Activated T-helper 17 cell treated with anti-CD3 and anti-CD28 coated beads, Interleukin-2, amount 50 U/mL, for 72 hours (primary cell): Measurements from ENCODE around the gene KLB. TPM values are rescaled to one million over a fixed set of nuclear protein-coding genes. Genes with fewer than 3 reads are reported as not detected.
"Not testable (repeated sequence)": the region's sequence is repeated elsewhere in the genome, so short reads cannot be mapped to it uniquely, and the experiment has no call there.

Source experiments
- ATAC-seq: fragments of 150-1000 bp; cut with Tn5 transposase; replicated peaks from 2 replicates; pipeline ENCODE4 v1.10.0; 2021; ENCODE audit warnings: mild to moderate bottlenecking, moderate library complexity
- H3K27ac Mint-ChIP-seq: one replicate; pipeline ENCODE4 v1.8.0; 2022; ENCODE audit warnings: mixed read lengths
- H3K27me3 Mint-ChIP-seq: one replicate; pipeline ENCODE4 v1.8.0; 2022; ENCODE audit warnings: mixed read lengths
- H3K36me3 Mint-ChIP-seq: one replicate; pipeline ENCODE4 v1.8.0; 2022; ENCODE audit warnings: low read depth, mild to moderate bottlenecking, mixed read lengths
- H3K4me1 Mint-ChIP-seq: one replicate; pipeline ENCODE4 v1.8.0; 2022; ENCODE audit warnings: mixed read lengths
- H3K4me3 Mint-ChIP-seq: one replicate; pipeline ENCODE4 v1.8.0; 2022; ENCODE audit warnings: mild to moderate bottlenecking, mixed read lengths
- H3K9me3 Mint-ChIP-seq: one replicate; pipeline ENCODE4 v1.8.0; 2022; ENCODE audit warnings: mixed read lengths
- total RNA-seq, 2 donors: library from RNA; stranded (reverse); gene quantifications; one replicate each; pipeline ENCODE4 v1.2.3, GENCODE V29; 2022

KLB gene
- total RNA-seq, 2 donors from 2014 or later = not detected

GRCh38 chr4:39394706-39395105, 12.0 kb upstream of the KLB start:
- no peaks in the 10 kb centered on the region for H3K4me1 Mint-ChIP-seq
- no peak for ATAC-seq
- no peaks in the 10 kb centered on the region for H3K36me3 Mint-ChIP-seq

GRCh38 chr4:39401640-39402039, 5.1 kb upstream of the KLB start:
- H3K27ac Mint-ChIP-seq, H3K9me3 Mint-ChIP-seq, H3K36me3 Mint-ChIP-seq, H3K4me3 Mint-ChIP-seq, H3K27me3 Mint-ChIP-seq, ATAC-seq, H3K4me1 Mint-ChIP-seq: not testable (repeated sequence)

More at GRCh38 chr4:39394706-39395105, 12.0 kb upstream of the KLB start:
- H3K27me3 Mint-ChIP-seq = no peaks in the 10 kb centered on the region
- H3K27ac Mint-ChIP-seq = no peak overlapping the region
- no peak overlapping the region for H3K4me3 Mint-ChIP-seq
- H3K9me3 Mint-ChIP-seq = no peaks in the 10 kb centered on the region

GRCh38 chr4:39407584-39407885, 805 bp downstream of the KLB start:
- no peak overlapping the region for H3K4me3 Mint-ChIP-seq
- no peaks in the 10 kb centered on the region for H3K9me3 Mint-ChIP-seq
- no peaks in the 10 kb centered on the region for H3K27me3 Mint-ChIP-seq
- ATAC-seq = no peak
- H3K36me3 Mint-ChIP-seq = no peaks in the 10 kb centered on the region
- no peaks in the 10 kb centered on the region for H3K4me1 Mint-ChIP-seq
- no peak overlapping the region for H3K27ac Mint-ChIP-seq

GRCh38 chr4:39410415-39410814, 3.7 kb downstream of the KLB start:
- no peak overlapping the region for H3K4me3 Mint-ChIP-seq
- no peak for ATAC-seq
- no peaks in the 10 kb centered on the region for H3K9me3 Mint-ChIP-seq
- H3K27me3 Mint-ChIP-seq = no peaks in the 10 kb centered on the region
- H3K36me3 Mint-ChIP-seq = no peaks in the 10 kb centered on the region
- no peaks in the 10 kb centered on the region for H3K4me1 Mint-ChIP-seq
- H3K27ac Mint-ChIP-seq = no peak overlapping the region

- not testable (repeated sequence) for H3K36me3 Mint-ChIP-seq, H3K4me3 Mint-ChIP-seq, H3K27me3 Mint-ChIP-seq, H3K4me1 Mint-ChIP-seq, H3K27ac Mint-ChIP-seq, ATAC-seq, H3K9me3 Mint-ChIP-seq
These were observed 4.8 kb downstream of the KLB start for GRCh38 chr4:39411561-39411960.

GRCh38 chr4:39415678-39416283, 9.1 kb downstream of the KLB start:
- Mint-ChIP-seq H3K9me3 (no peaks in the 10 kb centered on the region), H3K27ac (no peak overlapping the region), H3K4me1 (no peaks in the 10 kb centered on the region), H3K36me3 (no peaks in the 10 kb centered on the region), H3K27me3 (no peaks in the 10 kb centered on the region), H3K4me3 (no peak overlapping the region)
- no peak for ATAC-seq

GRCh38 chr4:39422247-39422646, 15.5 kb downstream of the KLB start:
- Mint-ChIP-seq H3K4me3 (no peak overlapping the region), H3K27ac (no peak overlapping the region), H3K4me1 (no peaks in the 10 kb centered on the region), H3K27me3 (no peaks in the 10 kb centered on the region), H3K36me3 (no peaks in the 10 kb centered on the region), H3K9me3 (no peaks in the 10 kb centered on the region)
- ATAC-seq = no peak

GRCh38 chr4:39425297-39425696, 18.6 kb downstream of the KLB start:
- H3K27ac Mint-ChIP-seq, H3K36me3 Mint-ChIP-seq, H3K4me1 Mint-ChIP-seq, H3K9me3 Mint-ChIP-seq, ATAC-seq, H3K4me3 Mint-ChIP-seq, H3K27me3 Mint-ChIP-seq: not testable (repeated sequence)

GRCh38 chr4:39426728-39427127, 20.0 kb downstream of the KLB start:
- H3K4me3 Mint-ChIP-seq = no peak overlapping the region
- H3K4me1 Mint-ChIP-seq = no peaks in the 10 kb centered on the region
- no peaks in the 10 kb centered on the region for H3K36me3 Mint-ChIP-seq
- H3K9me3 Mint-ChIP-seq = no peaks in the 10 kb centered on the region
- no peak overlapping the region for H3K27ac Mint-ChIP-seq
- no peak for ATAC-seq
- no peaks in the 10 kb centered on the region for H3K27me3 Mint-ChIP-seq

- ATAC-seq = no peak
- H3K27ac Mint-ChIP-seq = no peak overlapping the region
- H3K4me3 Mint-ChIP-seq = no peak overlapping the region
- H3K36me3 Mint-ChIP-seq = no peaks in the 10 kb centered on the region
- no peaks in the 10 kb centered on the region for H3K4me1 Mint-ChIP-seq
- H3K9me3 Mint-ChIP-seq = no peaks in the 10 kb centered on the region
- H3K27me3 Mint-ChIP-seq = no peaks in the 10 kb centered on the region
These were observed 20.9 kb downstream of the KLB start for GRCh38 chr4:39427520-39428114.

- Mint-ChIP-seq H3K4me1 (no peaks in the 10 kb centered on the region), H3K27me3 (no peaks in the 10 kb centered on the region), H3K9me3 (no peaks in the 10 kb centered on the region), H3K27ac (no peak overlapping the region), H3K4me3 (no peak overlapping the region), H3K36me3 (no peaks in the 10 kb centered on the region)
- no peak for ATAC-seq
These were observed 23.0 kb downstream of the KLB start for GRCh38 chr4:39429476-39430334.

- no peaks in the 10 kb centered on the region for H3K4me1 Mint-ChIP-seq
- no peaks in the 10 kb centered on the region for H3K27me3 Mint-ChIP-seq
- no peaks in the 10 kb centered on the region for H3K36me3 Mint-ChIP-seq
- H3K4me3 Mint-ChIP-seq = no peak overlapping the region
- ATAC-seq = no peak
- H3K27ac Mint-ChIP-seq = no peak overlapping the region
- no peaks in the 10 kb centered on the region for H3K9me3 Mint-ChIP-seq
These were observed 27.3 kb downstream of the KLB start for GRCh38 chr4:39433878-39434492.

GRCh38 chr4:39435659-39436563, 29.2 kb downstream of the KLB start:
- Mint-ChIP-seq H3K9me3 (no peaks in the 10 kb centered on the region), H3K4me1 (no peaks in the 10 kb centered on the region), H3K36me3 (no peaks in the 10 kb centered on the region), H3K27ac (no peak overlapping the region), H3K27me3 (no peaks in the 10 kb centered on the region), H3K4me3 (no peak overlapping the region)
- ATAC-seq = no peak

- Mint-ChIP-seq H3K4me3 (no peak overlapping the region), H3K36me3 (no peaks in the 10 kb centered on the region), H3K9me3 (no peaks in the 10 kb centered on the region), H3K27ac (no peak overlapping the region), H3K27me3 (no peaks in the 10 kb centered on the region), H3K4me1 (peaks cover 7% of the 10 kb centered on the region)
- ATAC-seq = peak; percentile 42
These were observed 34.9 kb downstream of the KLB start for GRCh38 chr4:39441593-39441992.
